HG03558 (cell line): Measurements from ENCODE around the gene CCDC154.
"Not testable (repeated sequence)": the region's sequence is repeated elsewhere in the genome, so short reads cannot be mapped to it uniquely, and the experiment has no call there.

ENCODE experiments used
- ATAC-seq: cut with Tn5 transposase; IDR thresholded peaks from one replicate; pipeline ENCODE4 v1.9.1; 2021; ENCODE audit warnings: moderate number of reproducible peaks; ENCODE audit not compliant: unreplicated experiment; ENCODE audit errors: extremely low read depth

Gene CCDC154, protein sequence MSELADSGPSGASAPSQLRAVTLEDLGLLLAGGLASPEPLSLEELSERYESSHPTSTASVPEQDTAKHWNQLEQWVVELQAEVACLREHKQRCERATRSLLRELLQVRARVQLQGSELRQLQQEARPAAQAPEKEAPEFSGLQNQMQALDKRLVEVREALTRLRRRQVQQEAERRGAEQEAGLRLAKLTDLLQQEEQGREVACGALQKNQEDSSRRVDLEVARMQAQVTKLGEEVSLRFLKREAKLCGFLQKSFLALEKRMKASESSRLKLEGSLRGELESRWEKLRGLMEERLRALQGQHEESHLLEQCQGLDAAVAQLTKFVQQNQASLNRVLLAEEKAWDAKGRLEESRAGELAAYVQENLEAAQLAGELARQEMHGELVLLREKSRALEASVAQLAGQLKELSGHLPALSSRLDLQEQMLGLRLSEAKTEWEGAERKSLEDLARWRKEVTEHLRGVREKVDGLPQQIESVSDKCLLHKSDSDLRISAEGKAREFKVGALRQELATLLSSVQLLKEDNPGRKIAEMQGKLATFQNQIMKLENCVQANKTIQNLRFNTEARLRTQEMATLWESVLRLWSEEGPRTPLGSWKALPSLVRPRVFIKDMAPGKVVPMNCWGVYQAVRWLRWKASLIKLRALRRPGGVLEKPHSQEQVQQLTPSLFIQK

DNA sequence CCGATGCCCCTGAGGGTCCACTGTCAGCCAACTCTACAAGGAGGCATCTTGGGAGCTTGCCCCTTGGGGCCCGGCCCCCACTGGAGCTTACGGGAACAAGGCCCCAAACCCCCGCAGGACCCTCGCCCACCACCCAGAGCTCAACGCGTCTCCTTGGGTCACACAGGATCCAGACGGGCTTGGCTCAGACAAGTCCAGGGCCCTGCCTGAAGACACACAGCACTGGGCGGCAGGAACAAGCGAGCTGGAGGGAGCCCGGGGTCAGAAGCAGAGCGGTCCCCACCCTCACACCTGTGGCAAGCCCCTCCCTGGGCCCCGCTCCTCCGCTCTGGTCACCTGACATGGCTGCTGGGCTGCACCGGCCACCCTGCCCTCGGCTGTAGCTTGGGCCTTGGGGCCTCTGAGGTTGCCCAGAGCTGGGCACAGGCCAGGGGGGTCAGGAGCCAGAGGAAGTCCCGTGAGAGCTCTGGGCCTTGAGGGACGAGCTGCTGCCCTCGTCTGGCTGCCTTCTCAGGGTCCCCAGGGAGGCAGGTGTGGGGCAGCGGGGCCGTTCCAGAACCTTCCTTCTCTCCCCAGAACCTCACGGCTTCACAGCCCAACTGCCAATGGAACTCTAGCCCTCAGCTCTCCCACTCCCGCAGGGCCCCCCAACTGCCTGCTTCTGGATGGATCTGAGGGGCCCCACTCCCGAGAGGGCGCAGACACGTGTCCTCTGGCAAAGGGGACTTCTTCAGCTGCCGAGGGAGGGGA is at the start of gene CCDC154:
TSS of gene CCDC154 (minus strand) at position 577 of the 750 bp plus-strand sequence. CDS start at position 343, 234 bp downstream.
- no peak for ATAC-seq

DNA sequence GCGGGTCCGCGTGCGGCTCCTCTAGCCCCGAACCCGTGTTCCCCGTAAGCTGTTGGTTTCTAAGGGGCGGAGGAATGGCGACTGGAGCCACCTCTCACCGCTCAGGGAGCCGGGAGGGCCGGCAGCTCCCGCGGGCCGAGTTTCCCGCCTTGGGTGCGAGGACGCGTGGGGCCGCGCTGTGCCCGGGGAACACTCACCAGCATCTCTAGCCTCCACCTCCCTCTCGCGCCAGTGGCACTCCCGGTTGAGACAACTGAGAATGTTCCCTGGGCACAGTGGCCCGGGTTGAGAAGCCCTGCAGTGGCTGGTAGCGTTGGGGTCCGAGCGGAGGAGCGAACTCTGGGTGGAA is 49.4 kb upstream of the CCDC154 start:
- ATAC-seq, result no peak

DNA sequence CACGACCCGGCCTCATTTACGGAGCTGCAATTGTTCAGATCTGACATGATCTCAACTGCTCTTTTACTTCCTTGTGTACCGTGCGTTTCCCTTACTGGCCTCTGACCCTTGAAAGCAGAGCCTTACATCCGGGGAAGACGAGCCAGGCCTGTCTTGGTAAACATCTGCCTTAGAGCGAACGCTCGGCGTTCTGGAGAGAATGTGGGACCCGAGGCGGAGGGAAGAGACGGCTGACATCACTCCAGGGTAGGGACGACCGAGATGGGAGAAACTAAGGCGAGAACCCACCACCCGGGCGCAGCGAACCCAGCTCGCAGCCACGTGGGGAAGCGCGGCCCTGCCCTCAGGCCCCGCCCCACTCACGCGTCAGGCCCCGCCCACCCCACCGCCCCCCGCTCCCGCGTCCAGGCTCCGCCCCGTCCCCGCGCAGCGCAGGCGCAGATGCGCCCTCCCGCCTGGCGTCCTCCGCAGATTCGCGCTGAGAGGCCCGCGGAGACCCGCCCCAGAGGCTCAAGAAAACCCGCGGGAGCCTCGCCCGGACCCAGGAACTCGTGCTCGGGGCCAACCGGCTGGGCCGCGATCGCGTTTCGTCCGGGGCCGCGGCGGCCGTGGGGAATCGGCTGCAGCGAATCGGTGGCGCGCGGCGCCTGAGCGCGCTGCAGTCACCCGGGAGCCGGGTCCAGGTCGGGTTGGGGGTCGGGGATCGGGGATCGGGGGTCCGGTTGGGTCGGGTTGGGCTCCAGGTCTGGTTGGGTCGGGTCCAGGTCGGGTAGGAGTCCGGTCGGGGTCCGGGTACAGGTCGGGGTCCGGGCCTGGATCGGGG is 48.8 kb upstream of the CCDC154 start, which contains the start of gene TELO2:
TSS of gene TELO2 (plus strand) at position 438 of the 823 bp plus-strand sequence. CDS start 922 bp downstream, outside the sequence.
- ATAC-seq, result no peak

DNA sequence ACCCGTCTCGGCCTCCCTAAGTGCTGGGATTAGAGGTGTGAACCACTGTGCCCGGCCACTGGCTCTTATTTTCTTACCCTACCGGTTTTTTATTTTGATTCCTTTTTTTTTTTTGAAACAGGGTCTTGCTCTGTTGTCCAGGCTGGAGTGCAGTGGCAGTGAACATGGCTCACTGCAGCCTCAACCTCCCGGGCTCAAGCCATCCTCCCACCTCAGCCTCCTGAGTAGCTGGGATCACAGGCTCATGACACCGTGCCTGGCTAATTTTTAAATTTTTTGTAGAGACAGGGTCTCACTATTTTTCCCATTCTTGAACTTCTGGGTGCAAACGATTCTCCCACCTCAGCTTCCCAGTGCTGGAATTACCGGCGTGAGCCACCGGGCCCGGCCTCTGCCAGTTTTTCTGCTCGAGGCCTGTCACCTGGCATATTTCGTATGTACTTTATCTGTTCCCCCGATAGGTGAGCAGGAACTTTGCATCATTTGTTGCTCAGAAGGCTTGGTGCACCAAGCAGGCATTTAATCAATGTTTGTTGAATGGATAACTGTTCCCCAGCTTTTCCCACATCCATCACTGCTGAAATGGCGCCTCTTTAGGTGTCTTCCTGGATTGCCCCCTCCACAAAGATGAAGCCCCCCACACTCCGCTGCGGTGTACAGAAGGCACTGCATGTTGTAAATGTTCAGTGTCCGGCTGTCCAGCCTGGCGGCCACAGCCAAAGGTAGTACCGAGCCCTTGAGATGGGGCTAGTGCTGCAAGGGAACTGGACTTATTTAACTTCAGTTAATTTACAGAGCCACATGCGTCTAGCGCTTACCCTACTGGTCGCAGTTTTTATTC is 47.9 kb upstream of the CCDC154 start:
- ATAC-seq, result no peak

DNA sequence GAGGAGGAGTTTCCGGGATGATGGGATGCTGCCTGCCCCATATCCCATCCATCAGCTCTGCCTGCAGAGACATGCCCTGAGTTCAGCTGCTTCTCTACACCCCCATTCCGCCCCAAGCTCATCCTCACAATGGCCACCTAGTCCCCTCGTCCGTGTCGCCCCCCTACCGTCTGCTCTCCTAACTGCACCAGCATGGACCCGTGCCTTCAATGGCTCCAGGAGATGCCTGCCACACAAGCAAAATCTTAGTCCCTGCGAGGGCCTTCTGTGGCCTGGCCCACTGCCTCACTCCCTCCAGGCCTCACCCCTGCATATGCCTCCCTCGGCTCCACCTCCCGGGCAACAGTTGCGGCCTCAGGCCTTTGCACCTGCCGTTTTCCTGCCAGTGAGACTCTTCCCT is 47.0 kb upstream of the CCDC154 start:
- no peak for ATAC-seq

DNA sequence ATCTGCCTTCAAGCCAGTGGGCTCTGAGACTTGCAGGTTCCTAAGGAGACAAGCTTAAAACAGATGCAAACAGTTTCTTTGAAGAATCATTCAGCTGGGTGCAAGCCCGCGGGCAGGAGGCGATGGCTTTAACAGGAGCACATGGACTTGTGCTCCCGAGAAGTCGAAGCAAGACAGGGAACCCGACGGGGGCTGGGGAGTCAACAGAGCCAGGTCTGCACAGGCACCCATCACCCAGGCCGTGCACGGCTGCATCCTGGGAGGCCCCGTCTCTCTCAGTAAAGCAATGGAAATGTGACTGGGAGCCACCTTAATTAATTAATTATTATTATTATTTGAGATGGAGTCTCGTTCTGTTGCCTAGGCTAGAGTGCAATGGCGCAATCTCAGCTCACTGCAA is 44.7 kb upstream of the CCDC154 start:
- ATAC-seq, result no peak

DNA sequence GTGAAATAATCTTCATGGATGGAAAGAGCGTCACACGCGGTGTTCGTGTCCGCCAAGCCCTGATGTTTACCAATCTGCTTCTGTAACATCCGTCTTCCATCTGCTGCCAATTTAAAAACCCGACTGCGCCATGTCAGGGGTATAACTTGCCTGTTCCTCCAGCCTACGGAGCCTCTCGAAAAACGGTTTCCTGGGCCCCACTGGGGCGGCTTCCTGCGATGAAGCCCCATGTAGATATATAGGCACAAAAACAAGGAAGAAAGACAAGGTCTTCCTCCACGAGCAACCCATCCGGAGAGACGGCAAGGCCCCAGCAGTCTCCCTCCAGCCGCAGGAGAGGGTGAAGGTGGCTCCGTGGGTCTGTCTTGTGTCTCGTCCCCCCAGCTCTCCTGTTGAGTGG is 44.3 kb upstream of the CCDC154 start, which contains the start of gene PTX4:
TSS of gene PTX4 (minus strand) at position 326 of the 400 bp plus-strand sequence. CDS start at position 291, 35 bp downstream.
- no peak for ATAC-seq

DNA sequence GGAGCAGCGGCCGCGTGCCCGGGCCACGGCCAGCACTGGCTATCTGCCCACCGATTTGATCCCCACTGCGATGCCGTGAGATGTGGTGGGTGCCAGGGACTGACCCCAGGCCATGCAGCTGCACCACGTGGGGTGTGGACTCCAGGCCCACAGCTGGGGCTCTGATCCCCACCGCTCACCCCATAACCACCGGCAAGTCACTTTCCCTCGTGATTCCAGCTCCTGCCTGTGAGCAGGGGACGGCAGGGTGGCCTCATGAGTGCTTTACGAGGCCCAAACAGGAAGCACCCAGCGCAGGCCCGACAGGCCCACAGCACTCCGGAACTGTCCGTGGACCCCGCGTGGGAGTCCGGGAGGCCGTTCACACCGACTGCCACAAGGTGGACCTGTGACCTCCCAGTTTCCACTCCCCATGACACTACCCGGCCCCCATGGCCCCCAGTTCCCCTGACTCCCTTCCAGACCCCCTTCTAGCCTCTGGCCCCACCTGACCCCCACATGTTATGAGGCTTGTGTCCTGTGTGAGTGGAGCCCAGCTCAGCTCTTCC is 43.8 kb upstream of the CCDC154 start:
- no peak for ATAC-seq

DNA sequence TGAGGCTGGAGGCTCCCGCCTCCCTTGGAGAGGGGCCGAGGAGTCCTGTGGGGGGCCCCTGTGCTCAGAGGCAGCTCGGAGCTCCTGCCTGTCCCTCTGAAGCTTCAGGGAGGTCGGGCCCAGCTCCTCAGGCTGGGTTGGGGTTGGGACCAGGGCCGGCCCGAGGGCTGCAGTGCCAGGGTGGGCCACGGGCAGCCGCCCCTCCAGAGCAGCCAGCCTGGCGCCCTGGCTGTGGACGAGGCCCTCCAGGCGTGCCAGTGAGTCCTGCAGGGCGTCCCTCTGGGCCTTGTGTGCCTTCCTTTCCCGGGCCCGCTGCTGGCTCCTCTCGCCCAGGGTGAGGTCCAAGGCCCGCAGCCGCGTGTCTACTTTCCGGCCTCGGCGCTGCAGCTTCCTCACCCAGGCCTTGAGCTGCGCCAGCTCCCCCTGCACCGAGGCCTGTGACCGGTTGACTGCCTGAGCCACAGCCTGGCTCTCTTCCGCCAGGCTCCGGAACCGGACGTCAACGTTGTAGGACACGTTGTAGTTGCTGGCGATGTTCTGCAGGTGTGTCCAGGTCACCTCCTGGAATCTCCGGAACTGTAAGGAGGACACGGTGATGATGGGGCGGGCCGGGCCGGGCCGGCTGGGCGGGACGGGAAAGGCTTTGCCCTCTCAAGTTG is 43.2 kb upstream of the CCDC154 start:
- no peak for ATAC-seq

DNA sequence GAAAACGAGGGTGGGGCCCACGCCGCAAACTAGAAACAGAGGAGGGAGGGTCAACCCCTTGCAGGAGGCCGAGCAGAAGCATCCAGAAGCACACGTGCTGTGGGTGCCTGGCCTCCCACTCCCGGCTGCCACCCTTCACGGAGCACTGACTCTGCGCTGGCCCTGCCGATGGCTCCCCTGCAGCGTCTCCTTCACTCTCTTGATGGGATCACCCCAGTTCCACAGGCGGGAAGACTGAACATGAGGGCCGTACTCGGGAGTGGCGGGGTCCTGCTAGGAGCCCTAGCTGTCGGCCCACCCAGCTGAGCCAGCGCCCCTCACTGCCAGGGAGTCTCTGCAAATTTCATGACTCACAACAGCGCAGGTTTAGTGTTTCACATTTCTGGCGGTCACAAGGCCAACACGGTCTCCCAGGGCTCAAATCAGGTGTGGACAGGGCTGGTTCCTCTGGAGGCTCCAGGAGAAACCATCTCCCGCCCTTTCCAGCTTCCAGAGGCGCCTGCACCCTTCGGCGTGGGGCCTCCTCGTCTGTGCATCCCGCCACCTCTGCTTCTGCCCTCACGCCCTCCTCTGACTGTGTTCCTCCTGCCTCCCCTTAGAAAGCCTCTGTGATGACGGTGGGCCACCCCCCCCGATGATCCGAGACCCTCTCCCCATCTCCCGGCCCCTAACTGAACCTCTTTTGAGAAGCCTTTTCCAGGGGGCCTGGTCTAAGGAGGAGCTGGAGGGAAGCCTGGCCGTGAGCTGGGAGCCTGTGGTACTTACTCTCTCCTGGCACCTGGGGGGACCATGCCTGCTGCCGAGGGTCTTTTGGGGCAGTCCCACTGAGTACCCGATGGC is 42.4 kb upstream of the CCDC154 start:
- ATAC-seq, result no peak

DNA sequence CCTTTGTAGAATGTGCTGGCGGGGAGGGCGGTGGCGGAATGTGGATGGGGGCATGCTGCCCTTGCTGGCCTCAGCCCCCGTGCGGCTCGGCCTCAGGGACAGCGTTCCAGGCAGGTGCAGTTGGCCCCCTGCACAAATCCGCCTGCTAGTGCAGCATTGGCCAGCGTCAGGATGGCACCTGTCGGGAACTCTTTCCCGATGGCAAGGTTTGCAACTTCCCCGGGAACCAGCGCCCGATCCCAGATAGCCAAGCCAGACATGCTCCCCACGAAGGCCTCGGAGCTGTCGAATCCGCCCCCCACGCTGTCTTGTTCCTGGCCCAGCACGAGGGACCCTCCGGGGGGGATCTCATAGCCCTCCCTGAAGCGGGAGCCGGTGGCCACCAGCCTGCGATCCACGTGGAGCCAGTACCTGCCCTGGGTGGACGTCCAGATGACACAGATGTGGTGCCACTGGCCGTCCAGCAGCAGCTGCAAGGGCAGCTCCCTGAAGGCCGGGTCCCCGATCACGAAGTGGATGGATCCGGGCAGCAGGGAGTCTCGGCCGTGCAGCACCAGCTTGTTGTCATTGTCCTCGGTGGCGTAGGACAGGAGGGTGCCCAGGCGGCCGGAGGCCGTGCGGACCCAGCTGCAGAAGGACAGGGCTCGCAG is 41.6 kb upstream of the CCDC154 start:
- ATAC-seq, result no peak

DNA sequence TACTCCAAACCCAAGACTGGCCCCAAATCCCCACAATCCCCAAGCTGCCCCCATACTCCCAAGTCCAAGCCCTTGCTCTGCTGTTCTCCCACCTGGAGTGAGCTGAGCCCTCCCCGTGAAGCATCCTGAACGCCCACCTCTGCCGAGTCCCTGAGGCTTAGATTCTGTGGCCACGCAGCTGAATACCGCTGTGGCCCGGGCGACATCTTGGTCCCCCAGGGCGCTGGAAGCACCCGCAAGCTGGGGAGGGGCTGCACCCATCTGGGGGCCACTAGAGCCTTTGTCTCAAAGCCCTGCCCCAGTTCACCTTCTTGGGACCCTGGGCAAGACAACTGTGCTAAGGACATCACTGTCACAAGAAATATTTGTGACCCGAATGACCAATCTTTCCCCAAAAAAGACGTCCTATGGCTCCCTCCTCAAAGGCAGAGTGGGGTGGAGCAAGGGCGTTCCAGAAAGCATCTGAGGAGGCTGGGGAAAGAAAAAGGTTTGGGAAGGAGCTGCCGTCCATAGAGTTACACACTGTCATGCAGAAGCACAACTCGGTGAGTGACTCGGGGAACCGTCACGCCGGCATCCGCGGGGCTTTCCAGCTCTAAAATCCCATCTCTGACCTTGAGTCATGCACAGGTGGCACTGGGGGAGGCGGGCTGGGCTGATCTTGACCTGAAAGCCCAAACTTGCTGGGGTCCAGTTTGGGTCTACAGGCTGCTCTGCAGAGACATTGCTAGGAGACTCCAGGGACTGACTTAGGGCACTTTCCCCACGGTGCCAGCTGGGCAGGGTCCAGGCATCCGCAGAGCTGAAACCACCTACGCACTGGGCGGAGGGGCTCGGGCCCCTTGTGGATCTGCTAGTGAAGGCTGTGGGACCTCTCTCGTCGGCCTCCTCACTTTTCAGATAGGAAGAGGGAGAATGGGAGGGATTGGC is 37.8 kb upstream of the CCDC154 start:
- ATAC-seq, result no peak

DNA sequence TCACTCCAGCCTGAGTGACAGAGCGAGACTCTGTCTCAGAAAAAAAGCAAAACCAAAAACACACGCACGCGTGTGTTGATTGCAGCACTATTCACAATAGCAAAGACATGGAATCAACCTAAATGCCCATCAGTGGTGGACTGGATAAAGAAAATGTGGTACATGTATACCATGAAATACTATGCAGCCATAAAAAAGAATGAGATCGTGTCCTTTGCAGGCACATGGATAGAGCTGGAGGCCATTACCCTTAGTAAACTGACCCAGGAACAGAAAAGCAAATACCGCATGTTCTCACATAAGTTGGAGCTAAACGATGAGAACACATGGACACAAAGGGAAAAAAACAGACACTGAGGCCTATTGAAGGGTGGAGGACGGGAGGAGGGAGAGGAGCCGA is 34.6 kb upstream of the CCDC154 start:
- ATAC-seq, result not testable (repeated sequence)

DNA sequence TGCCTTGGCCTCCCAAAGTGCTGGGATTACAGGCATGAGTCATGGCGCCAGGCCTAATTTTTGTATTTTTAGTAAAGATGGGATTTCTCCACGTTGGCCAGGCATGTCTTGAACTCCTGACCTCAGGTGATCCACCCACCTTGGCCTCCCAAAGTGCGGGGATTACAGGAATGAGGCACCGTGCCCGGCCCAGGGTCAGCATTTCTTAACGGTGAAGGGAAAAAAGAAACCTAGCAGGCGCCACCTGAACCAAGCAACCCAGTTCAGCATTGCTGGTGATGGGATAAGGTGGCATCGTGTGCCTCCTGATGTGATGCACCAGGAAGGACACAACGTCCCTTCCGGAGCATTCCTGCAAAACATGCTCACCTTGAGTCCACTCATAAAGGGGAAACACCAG is 32.7 kb upstream of the CCDC154 start:
- ATAC-seq, result no peak

DNA sequence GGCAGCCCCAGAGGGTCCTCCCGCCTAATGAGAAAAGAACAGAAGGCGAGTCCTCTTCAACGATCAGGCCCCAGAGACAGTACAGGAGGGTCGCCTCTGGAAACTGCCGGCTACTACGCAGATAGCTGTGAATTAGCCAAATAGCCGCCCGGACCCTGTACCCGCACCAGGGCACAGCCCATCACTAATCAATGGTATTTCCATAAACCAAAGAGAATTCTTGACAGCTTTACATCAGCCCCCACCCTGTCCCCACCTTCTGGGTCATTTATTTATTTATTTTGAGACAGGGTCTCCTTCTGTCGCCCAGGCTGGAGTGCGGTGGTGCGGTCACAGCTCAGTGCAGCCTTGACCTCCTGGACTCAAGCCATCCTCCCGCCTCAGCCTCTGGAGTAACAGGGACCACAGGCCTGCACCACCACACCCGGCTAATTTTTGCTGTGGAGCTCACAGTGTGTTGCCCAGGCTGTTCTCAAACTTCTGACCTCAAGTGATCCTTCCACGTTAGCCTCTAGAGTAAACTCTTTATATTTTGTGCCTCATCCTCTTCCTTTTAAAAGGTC is 31.3 kb upstream of the CCDC154 start:
- no peak for ATAC-seq
